NCI-H748 (cell line): ENCODE results near the gene LRCH4.

Experiments
- DNase-seq: peaks from one replicate; lab custom pipeline; 2025; ENCODE audit not compliant: unreplicated experiment; lab: John Stamatoyannopoulos, UW

LRCH4 gene

GRCh38 chr7:100585511-100586265 lies at the start of gene LRCH4:
Gene LRCH4 (minus strand): TSS chr7:100586129. CDS start chr7:100586100, 29 bp downstream.
- peak; percentile 73 for DNase-seq

- peak; percentile 76 for DNase-seq
Observed at GRCh38 chr7:100632951-100633717, 47.2 kb upstream of the LRCH4 start.

- no peak for DNase-seq
Observed at GRCh38 chr7:100630066-100630465, 44.1 kb upstream of the LRCH4 start.

- DNase-seq: peak; percentile 63
Observed at GRCh38 chr7:100629117-100629716, 43.3 kb upstream of the LRCH4 start.

- DNase-seq: no peak
Observed at GRCh38 chr7:100627238-100627549, 41.3 kb upstream of the LRCH4 start.

GRCh38 chr7:100626530-100627237 lies 40.8 kb upstream of the LRCH4 start:
- peak; percentile 86 for DNase-seq

GRCh38 chr7:100626055-100626454 lies 40.1 kb upstream of the LRCH4 start:
- no peak for DNase-seq

- no peak for DNase-seq
Observed at GRCh38 chr7:100623951-100624824, 38.3 kb upstream of the LRCH4 start.

GRCh38 chr7:100621554-100621953 lies 35.6 kb upstream of the LRCH4 start:
- no peak for DNase-seq

GRCh38 chr7:100620804-100621203 lies 34.9 kb upstream of the LRCH4 start:
- DNase-seq: no peak

GRCh38 chr7:100620239-100620638 lies 34.3 kb upstream of the LRCH4 start:
- DNase-seq: no peak

GRCh38 chr7:100614308-100614861 lies 28.5 kb upstream of the LRCH4 start:
- DNase-seq: no peak

GRCh38 chr7:100613412-100614175 lies 27.7 kb upstream of the LRCH4 start:
- no peak for DNase-seq

- peak; percentile 36 for DNase-seq
Observed at GRCh38 chr7:100612730-100613390, 26.9 kb upstream of the LRCH4 start.

- peak; percentile 100 for DNase-seq
Observed at GRCh38 chr7:100611983-100612729, 26.2 kb upstream of the LRCH4 start, which contains the start of gene MOSPD3. Gene MOSPD3 (plus strand): TSS chr7:100612540. CDS start chr7:100612792, 252 bp downstream.

- no peak for DNase-seq
Observed at GRCh38 chr7:100609958-100610357, 24.0 kb upstream of the LRCH4 start.

GRCh38 chr7:100607111-100607510 lies 21.2 kb upstream of the LRCH4 start:
- no peak for DNase-seq

GRCh38 chr7:100606313-100606712 lies 20.4 kb upstream of the LRCH4 start:
- no peak for DNase-seq
